A549 (cell line): ENCODE results near the gene CS.

Experiments
- CBX8 ChIP-seq: fragments of 200-600 bp; sonication (generic); IDR thresholded peaks from 2 replicates; pipeline ENCODE4 v1.6.1; 2016
- CEBPB ChIP-seq, 2 experiments: fragments of >200 bp in 1 of 2; sonication (Bioruptor Twin) in 1 of 2; formaldehyde crosslinking in 1 of 2; IDR thresholded peaks; 2 replicates each; pipeline ENCODE4 v1.6.1; 2012 to 2016
- CHD2 ChIP-seq: fragments of 150-350 bp; IDR thresholded peaks from 2 replicates; pipeline ENCODE4 v1.6.1; 2014; ENCODE audit warnings: low read length; ENCODE audit not compliant: partially characterized antibody
- CHD4 ChIP-seq: fragments of 200-600 bp; sonication (generic); IDR thresholded peaks from 2 replicates; pipeline ENCODE4 v1.6.1; 2016; ENCODE audit warnings: antibody characterized with exemption, mild to moderate bottlenecking, borderline replicate concordance
- CTCF ChIP-seq: fragments of >200 bp; sonication (Bioruptor Twin); formaldehyde crosslinking; IDR thresholded peaks from 3 replicates; pipeline ENCODE4 v1.5.1; 2016
- MYC ChIP-seq: IDR thresholded peaks from 2 replicates; pipeline ENCODE4 v1.6.1; 2012; ENCODE audit warnings: mild to moderate bottlenecking, inconsistent platforms, low read length, improper control_type of control experiment, borderline replicate concordance
- POLR2A ChIP-seq: IDR thresholded peaks from 2 replicates; pipeline ENCODE4 v1.6.1; 2012; ENCODE audit warnings: mild to moderate bottlenecking, low read length
- SMC3 ChIP-seq: fragments of >200 bp; sonication (Bioruptor Twin); formaldehyde crosslinking; IDR thresholded peaks from 3 replicates; pipeline ENCODE4 v1.6.1; 2018; ENCODE audit warnings: inconsistent platforms

- TF ChIP-seq CTCF = no peak
- no peak for TF ChIP-seq POLR2A
- TF ChIP-seq SMC3 = no peak
- no peak for TF ChIP-seq CHD2
- no peak for TF ChIP-seq MYC
- no peak for TF ChIP-seq CEBPB (IDR thresholded peaks at IDR 0.05)
- TF ChIP-seq CBX8 = no peak
- no peak for TF ChIP-seq CHD4
These were observed 17.6 kb downstream of the CS start for GRCh38 chr12:56282579-56282978.
